22Rv1 (cell line): ENCODE data around the gene POLD4.

Experiments used
- H3K27ac ChIP-seq: fragments of 450-650 bp; 2 replicates; pipeline ENCODE4 v1.5.1; 2017
- CTCF ChIP-seq: fragments of 450-650 bp; IDR thresholded peaks from 2 replicates; pipeline ENCODE4 v1.5.1; 2017; ENCODE audit warnings: mild to moderate bottlenecking
- ZFX ChIP-seq: fragments of 450-650 bp; IDR thresholded peaks from 2 replicates; pipeline ENCODE4 v1.6.1; 2017; ENCODE audit warnings: antibody characterized with exemption, borderline replicate concordance

Gene POLD4

DNA sequence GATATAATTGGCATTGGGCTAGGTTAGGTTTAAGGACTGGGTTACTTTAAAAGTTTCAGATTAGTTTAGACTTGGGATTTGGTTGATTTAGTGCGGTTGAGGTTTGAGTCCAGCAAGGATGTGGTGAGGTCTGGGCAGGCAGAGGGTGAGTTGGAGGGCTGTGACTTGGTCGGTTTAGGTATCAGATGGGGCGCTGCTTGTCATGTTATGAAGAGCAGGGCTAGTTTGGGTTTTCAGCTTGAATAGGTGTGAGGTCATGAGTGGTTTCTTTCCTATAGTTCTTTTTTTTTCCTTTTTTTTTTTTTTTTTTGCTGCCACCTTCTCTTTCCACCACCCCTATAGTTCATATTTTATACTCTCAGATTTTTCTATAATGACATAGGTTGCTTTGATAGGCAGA, 15.3 kb upstream of the POLD4 start:
- no peak overlapping the region for H3K27ac ChIP-seq
- no peak for TF ChIP-seq CTCF
- no peak for TF ChIP-seq ZFX

GRCh38 chr11:67367761-67368227, 14.4 kb upstream of the POLD4 start:
- no peak overlapping the region for H3K27ac ChIP-seq

DNA sequence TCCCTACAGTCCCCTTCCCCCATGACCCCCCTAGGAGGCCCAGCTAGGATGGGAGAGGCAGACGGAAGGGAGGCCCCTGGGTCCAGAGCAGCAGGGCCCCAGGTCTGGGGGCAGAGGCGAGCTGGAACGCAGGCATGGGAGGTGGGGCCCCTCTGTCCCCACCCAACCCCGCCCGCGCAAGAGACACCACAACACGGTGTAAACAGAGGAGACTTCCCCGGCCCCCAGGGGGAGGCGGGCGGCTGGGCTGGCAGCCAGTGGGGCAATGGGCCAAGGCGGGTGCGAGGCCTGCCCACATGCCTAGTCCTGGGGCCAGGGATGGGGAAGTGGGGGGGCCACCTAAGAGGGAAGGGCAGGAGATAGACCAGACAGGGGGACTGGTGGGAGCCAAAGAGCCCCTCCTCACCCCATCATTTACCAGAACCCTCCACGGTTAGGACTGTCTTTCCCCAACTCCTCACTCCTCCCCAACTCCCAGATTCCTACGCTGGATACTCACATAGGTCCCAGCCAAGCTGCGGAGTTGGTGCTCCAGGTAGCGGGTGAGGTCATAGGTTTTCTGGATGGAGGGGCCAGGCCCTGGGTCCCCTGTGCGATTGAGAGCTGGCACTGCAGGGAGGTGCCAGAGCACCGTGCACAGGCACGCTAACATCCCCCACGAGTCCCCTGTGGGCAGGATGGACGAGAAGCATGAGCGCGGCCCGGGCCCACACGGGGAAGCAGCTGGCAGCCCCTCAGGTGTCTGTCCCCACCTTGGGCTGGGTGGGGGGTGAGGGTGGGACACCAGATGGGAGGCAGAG, 13.8 kb upstream of the POLD4 start:
- H3K27ac ChIP-seq, result no peak overlapping the region
- TF ChIP-seq ZFX, result no peak
- TF ChIP-seq CTCF, result no peak

More at GRCh38 chr11:67367761-67368227, 14.4 kb upstream of the POLD4 start:
- TF ChIP-seq CTCF, result no peak
- TF ChIP-seq ZFX, result no peak

DNA sequence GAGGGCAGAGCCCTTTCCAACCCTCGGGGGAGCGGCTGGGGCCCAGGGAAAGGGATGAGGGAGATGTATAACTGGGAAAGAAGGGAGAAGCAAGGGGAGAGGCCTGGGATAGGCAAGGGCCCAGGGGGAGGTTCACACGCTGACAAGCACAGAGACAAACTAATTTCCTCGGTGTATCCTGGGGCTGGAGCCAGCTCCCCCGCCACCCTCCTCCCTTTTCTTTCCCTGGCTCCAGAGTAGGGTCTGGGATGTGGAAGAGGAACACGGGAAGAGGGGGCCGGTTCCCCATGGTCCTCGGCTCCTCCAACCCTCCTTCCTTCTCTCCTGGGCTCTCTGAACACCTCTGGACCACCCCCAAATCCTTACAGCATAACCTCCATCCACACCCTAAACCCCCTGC, 13.2 kb upstream of the POLD4 start:
- TF ChIP-seq CTCF (no peak), ZFX (no peak)
- H3K27ac ChIP-seq, result no peak overlapping the region

- no peak overlapping the region for H3K27ac ChIP-seq
- TF ChIP-seq CTCF (no peak), ZFX (no peak)
These were observed 12.5 kb upstream of the POLD4 start for GRCh38 chr11:67365736-67366444.

DNA sequence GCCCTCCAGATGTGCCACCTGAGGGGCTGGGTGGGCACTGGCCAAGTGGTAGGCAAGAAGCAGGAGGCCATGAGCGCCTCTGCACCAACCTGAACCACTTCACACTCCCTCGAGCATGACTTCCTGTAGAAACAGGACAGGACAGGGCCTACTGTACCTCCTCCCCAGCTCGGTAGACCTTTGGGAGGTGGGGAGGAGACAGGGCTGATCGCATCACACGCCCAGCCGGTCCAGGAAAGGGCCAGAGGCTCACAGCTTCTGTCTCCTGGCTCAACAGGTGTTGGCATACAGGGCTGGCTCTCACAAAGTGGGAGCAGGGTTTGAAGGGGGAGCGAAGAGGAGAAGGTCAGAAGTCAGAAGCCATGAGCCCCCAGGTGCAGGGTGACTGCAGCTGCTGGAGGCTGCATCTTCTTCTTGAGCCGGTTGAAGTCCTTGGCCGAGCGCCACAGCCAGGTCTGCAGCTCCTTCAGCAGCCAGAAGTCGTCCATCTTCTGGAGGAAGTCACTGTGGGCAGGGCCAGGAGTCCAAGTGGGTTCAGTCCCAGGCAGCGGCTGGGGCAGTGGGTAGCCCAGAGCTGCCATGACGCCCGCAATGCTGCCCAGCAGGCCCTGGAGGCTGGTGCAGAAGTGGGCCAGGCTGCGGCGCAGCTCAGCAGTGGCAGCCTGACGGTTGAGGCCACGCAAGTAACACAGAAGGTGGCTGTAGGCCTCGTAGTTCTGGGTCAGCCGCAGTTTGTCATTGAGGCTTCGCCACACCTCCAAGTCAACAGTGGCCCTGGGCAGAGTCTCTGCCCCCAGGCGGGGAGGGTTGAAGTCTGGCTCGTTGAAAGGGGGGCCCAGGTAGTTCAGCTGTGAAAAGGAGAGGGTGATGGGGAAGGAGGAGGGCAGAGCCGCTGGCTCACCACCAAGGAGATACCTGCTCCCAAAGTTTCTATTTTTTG, 11.7 kb upstream of the POLD4 start:
- no peak for TF ChIP-seq CTCF

More for the DNA sequence above, 11.7 kb upstream of the POLD4 start:
- no peak overlapping the region for H3K27ac ChIP-seq
